ENCODE measurements around the gene FBXO42. TPM values are rescaled to one million over a fixed set of nuclear protein-coding genes. Genes with fewer than 3 reads are reported as not detected.

The FBXO42 gene
- total and polyA plus RNA-seq, 9 of the 15 experiments (the other 6 are each of a cell fraction or from before 2014, with no cell fraction given), result 7.2 to 24.8 (median 17.4) TPM

DNA sequence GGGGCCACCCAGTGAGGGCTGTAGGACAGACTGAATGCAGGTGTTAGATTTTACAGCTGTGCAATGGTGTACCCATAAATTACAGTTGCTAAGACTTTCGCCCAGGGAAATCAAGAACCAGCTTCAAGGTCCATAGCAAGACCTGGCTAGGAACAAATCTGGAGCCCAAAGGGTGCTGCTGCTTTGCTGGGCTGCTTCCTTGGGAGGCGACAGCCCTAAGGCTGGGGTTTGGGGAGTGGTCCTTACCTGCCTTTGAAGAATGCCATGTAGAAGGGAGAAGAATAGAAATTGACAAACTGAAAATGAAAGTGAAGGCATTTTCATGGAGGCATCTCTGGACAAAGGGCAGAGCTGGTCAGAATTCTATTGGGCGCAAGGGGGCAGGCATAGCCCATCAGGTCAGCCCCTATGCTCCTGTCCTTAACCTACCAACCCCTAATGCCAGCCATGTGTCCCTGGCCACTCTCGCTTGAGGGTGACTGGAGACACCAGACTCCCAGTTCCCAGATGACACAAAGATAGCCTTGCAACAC, 132.2 kb downstream of the FBXO42 start (continued):
- TF ChIP-seq, protein P1, sequence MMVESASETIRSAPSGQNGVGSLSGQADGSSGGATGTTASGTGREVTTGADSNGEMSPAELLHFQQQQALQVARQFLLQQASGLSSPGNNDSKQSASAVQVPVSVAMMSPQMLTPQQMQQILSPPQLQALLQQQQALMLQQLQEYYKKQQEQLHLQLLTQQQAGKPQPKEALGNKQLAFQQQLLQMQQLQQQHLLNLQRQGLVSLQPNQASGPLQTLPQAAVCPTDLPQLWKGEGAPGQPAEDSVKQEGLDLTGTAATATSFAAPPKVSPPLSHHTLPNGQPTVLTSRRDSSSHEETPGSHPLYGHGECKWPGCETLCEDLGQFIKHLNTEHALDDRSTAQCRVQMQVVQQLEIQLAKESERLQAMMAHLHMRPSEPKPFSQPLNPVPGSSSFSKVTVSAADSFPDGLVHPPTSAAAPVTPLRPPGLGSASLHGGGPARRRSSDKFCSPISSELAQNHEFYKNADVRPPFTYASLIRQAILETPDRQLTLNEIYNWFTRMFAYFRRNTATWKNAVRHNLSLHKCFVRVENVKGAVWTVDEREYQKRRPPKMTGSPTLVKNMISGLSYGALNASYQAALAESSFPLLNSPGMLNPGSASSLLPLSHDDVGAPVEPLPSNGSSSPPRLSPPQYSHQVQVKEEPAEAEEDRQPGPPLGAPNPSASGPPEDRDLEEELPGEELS (CRISPR knock-in tag; IDR thresholded peaks at IDR 0.05; ENCODE audit: borderline replicate concordance), result no peak
- TF ChIP-seq GTF2E2 (tag; IDR thresholded peaks at IDR 0.05) (no peak), RAD21 (CRISPR knock-in tag; conservative IDR thresholded peaks at IDR 0.05 in 1 of 2, IDR thresholded peaks at IDR 0.05 in 1 of 2) (peak in 1 of 2 experiments; percentile 17; a peak in 1 of 4 replicates)

DNA sequence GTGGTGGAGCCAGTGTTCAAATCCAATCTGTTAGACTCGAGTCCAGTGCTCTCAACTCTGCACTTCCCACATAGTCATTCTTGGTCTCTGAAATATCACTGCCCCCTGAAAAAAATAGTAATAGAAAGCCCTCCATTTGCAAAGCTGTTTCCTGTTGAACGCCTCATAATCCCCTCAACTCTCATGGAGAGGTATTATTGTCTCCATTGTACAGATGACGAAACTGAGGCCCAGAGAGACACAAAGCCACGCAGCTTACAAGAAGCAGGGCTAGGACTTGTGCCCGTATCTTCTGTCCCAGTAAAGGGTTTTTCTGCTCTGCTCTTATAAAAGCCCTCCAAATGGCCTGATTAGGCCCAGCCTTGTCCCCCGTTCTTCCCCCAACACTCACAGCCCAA, 133.6 kb downstream of the FBXO42 start:
- Histone ChIP-seq H3K36me3 (ENCODE audit: control insufficient read depth, insufficient read depth, low read length) (no peaks in the 10 kb centered on the region), H2AFZ (ENCODE audit: low read depth, low read length) (no peak overlapping the region), H4K20me1 (replicated peaks; ENCODE audit: control insufficient read depth, insufficient read depth, low read length) (no peaks in the 10 kb centered on the region), H3K4me2 (ENCODE audit: insufficient read depth, low read length) (no peak overlapping the region), H3K4me3 (no peak overlapping the region), H3K9me3 (replicated peaks; ENCODE audit: control insufficient read depth, insufficient read depth, low read depth, low read length) (no peaks in the 10 kb centered on the region), H3K27ac (ENCODE audit: extremely low read depth, low read depth, low read length) (no peak overlapping the region), H3K79me2 (ENCODE audit: control insufficient read depth, insufficient read depth, low read length) (no peaks in the 10 kb centered on the region), H3K9me1 (ENCODE audit: control insufficient read depth, insufficient read depth, low read length) (peaks cover 3% of the 10 kb centered on the region), H3K27me3 (ENCODE audit: control insufficient read depth in 2 of 2, insufficient read depth in 2 of 2, low read length in 2 of 2) (no peaks in the 10 kb centered on the region), H3K4me1 (replicated peaks in 1 of 2; ENCODE audit: control insufficient read depth in 2 of 2, insufficient read depth in 2 of 2, low read length in 2 of 2) (peaks cover 15 to 27% of the 10 kb centered on the region in 2 experiments; a peak in 4 of 5 replicates), H3K9ac (ENCODE audit: insufficient read depth in 1 of 2, low read depth in 2 of 2, low read length in 2 of 2) (peak overlapping the region in 1 of 2 experiments; percentile 65; a peak in 2 of 4 replicates)
- TF ChIP-seq BCOR (IDR thresholded peaks at IDR 0.05), result peak; percentile 58
- peak; percentile 18 to 19; a peak in 1 of 4 replicates for TF ChIP-seq KDM1A (IDR thresholded peaks at IDR 0.05)
- TF ChIP-seq RBM25 (IDR thresholded peaks at IDR 0.05; ENCODE audit: low read depth, low read length, severe bottlenecking), result peak; percentile 83
- no peak for TF ChIP-seq NR3C1 (CRISPR knock-in tag; IDR thresholded peaks at IDR 0.05)
- FAIRE-seq (no peak), DNase-seq (ENCODE audit: extremely low read depth in 1 of 4, low spot score in 3 of 4) (no peak), ATAC-seq (no peak)
- intact Hi-C loops (cut with micrococcal nuclease) (no loop called here), in situ Hi-C loops (cut with MboI) (no loop called here)
- ChIA-PET POLR2A (interaction anchor here (1.1 to 3.3 kb wide), 3 partner anchors 10 to 13 kb away, joined by 3 to 21 read pairs (median 8); no protein-coding TSS in a partner anchor), CTCF (ENCODE audit: low intra/inter-chr PET ratio) (no interaction called here)
- no TSS peak for BruUV-seq (replicated peaks)
- 47% methylated on average over 6 of the region's 6 CpGs for WGBS (ENCODE audit: insufficient coverage, low coverage, missing lambda C conversion rate)

Data from K562 (cell line).